Activated naive CD8-positive, alpha-beta T cell (primary cell): ENCODE data around the gene GPATCH1.
A peak's percentile ranks its signal among the peaks of the same experiment; 100 is the strongest.

Experiments
- H3K27ac Mint-ChIP-seq: one replicate; pipeline ENCODE4 v1.8.0; 2021; ENCODE audit warnings: mixed read lengths
- H3K27me3 Mint-ChIP-seq: one replicate; pipeline ENCODE4 v1.8.0; 2021; ENCODE audit warnings: mixed read lengths
- H3K36me3 Mint-ChIP-seq: one replicate; pipeline ENCODE4 v1.8.0; 2021; ENCODE audit warnings: mixed read lengths
- H3K4me1 Mint-ChIP-seq: one replicate; pipeline ENCODE4 v1.8.0; 2021; ENCODE audit warnings: low read depth, mixed read lengths
- H3K4me3 Mint-ChIP-seq: one replicate; pipeline ENCODE4 v1.8.0; 2021; ENCODE audit warnings: mild to moderate bottlenecking, mixed read lengths
- H3K9me3 Mint-ChIP-seq: one replicate; pipeline ENCODE4 v1.8.0; 2021; ENCODE audit warnings: low read depth, mixed read lengths

GPATCH1 gene

GRCh38 chr19:33054623-33055022, 26.4 kb upstream of the GPATCH1 start:
- Mint-ChIP-seq H3K27ac (no peak overlapping the region), H3K27me3 (peaks cover 3% of the 10 kb centered on the region), H3K4me3 (no peak overlapping the region), H3K4me1 (no peaks in the 10 kb centered on the region), H3K36me3 (no peaks in the 10 kb centered on the region), H3K9me3 (no peaks in the 10 kb centered on the region)

- no peak overlapping the region for H3K27ac Mint-ChIP-seq
- H3K4me3 Mint-ChIP-seq: no peak overlapping the region
- peaks cover 4% of the 10 kb centered on the region for H3K27me3 Mint-ChIP-seq
- H3K36me3 Mint-ChIP-seq: no peaks in the 10 kb centered on the region
- H3K4me1 Mint-ChIP-seq: no peaks in the 10 kb centered on the region
- no peaks in the 10 kb centered on the region for H3K9me3 Mint-ChIP-seq
Observed at GRCh38 chr19:33055718-33056117, 25.3 kb upstream of the GPATCH1 start.

DNA sequence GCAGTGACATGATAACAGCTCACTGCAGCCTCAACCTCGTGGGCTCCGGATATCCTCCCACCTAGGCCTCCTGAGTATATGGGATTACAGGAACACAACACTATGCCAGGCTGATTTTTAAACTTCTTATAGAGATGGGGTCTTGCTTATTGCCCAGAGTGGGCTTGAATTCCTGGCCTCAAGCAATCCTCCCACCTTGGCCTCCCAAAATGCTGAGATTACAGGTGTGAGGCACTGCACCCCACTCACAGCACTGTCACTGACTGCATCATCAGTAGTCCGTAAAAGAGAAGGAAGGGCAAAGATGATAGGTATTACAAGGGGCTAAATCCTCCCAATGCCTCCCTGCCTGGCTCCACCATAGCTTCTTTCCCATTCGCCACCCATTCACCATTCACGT, 20.4 kb upstream of the GPATCH1 start:
- Mint-ChIP-seq H3K9me3 (no peaks in the 10 kb centered on the region), H3K4me3 (no peak overlapping the region), H3K27ac (no peak overlapping the region), H3K4me1 (peaks cover 4% of the 10 kb centered on the region), H3K27me3 (peaks cover 6% of the 10 kb centered on the region), H3K36me3 (no peaks in the 10 kb centered on the region)

GRCh38 chr19:33062902-33063301, 18.1 kb upstream of the GPATCH1 start:
- H3K4me1 Mint-ChIP-seq: peaks cover 4% of the 10 kb centered on the region
- no peaks in the 10 kb centered on the region for H3K9me3 Mint-ChIP-seq
- peaks cover 6% of the 10 kb centered on the region for H3K27me3 Mint-ChIP-seq
- H3K4me3 Mint-ChIP-seq: peak overlapping the region; percentile 49
- H3K36me3 Mint-ChIP-seq: no peaks in the 10 kb centered on the region
- no peak overlapping the region for H3K27ac Mint-ChIP-seq

- H3K27ac Mint-ChIP-seq: no peak overlapping the region
- peaks cover 4% of the 10 kb centered on the region for H3K4me1 Mint-ChIP-seq
- no peaks in the 10 kb centered on the region for H3K36me3 Mint-ChIP-seq
- no peaks in the 10 kb centered on the region for H3K9me3 Mint-ChIP-seq
- peaks cover 6% of the 10 kb centered on the region for H3K27me3 Mint-ChIP-seq
- H3K4me3 Mint-ChIP-seq: peak overlapping the region; percentile 49
Observed at GRCh38 chr19:33063356-33063752, 17.6 kb upstream of the GPATCH1 start.

DNA sequence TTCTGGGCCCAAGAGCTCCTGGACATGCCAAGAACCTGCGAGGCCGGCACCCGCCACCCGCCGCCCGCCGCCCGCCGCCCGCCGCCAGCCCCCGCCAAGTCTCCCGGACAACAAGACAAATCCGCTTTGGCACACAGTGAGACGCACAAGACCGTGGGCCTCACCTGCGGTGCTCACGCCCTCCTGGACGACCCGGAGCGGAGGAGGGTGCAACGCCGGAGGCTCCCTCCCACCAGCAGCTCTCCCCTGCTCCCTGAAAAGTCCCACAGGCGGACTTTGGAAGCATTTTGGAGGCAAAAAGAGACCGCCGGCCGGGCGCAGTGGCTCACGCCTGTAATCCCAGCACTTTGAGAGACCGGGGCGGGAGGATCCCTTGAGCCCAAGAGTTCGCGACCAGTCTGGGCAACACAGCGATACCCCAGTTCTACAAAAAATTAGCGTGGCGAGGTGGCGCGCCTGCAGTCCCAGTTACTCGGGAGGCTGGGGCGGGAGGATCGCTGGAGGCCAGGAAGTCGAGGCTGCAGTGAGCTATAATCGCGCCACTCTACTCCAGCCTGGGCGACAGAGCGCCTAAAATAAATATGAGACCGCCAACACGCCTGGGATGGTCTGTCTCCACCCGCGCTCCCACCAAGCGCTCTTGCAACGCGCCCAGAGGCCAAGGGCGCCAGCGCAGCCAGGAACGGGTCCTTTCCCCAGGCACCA, 17.1 kb upstream of the GPATCH1 start:
- Mint-ChIP-seq H3K4me3 (peak overlapping the region; percentile 79), H3K9me3 (no peaks in the 10 kb centered on the region), H3K27me3 (peaks cover 6% of the 10 kb centered on the region), H3K27ac (no peak overlapping the region), H3K36me3 (no peaks in the 10 kb centered on the region), H3K4me1 (peaks cover 4% of the 10 kb centered on the region)

GRCh38 chr19:33064458-33064791, 16.6 kb upstream of the GPATCH1 start:
- Mint-ChIP-seq H3K27ac (no peak overlapping the region), H3K9me3 (no peaks in the 10 kb centered on the region), H3K4me3 (peak overlapping the region; percentile 79)

GRCh38 chr19:33064792-33065550, 16.0 kb upstream of the GPATCH1 start, which contains the start of gene RHPN2:
Gene RHPN2 (minus strand): TSS chr19:33064888. CDS start chr19:33064852, 36 bp downstream.
- no peaks in the 10 kb centered on the region for H3K9me3 Mint-ChIP-seq

More at GRCh38 chr19:33064458-33064791, 16.6 kb upstream of the GPATCH1 start:
- Mint-ChIP-seq H3K27me3 (peaks cover 5% of the 10 kb centered on the region), H3K36me3 (no peaks in the 10 kb centered on the region), H3K4me1 (peaks cover 4% of the 10 kb centered on the region)

DNA sequence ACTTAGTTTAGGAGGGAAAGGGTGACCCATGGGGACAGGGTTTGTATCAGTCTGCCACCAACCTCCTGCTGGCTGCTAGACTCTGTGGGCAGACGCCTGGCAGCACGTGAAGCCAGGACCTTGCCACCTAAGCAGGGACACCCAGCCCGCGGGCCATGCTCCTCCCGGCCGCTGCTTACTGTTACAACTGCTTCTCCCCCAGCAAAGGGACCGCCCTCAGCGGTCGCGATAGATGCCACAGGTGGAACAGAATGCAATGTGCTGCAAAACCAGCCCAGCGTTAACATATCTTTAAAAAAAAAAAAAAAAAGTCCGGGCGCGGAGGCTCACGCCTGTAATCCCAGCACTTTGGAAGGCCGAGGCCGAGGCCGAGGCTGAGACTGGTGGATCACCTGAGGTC, 14.4 kb upstream of the GPATCH1 start:
- Mint-ChIP-seq H3K36me3 (no peaks in the 10 kb centered on the region), H3K27ac (no peak overlapping the region), H3K27me3 (peaks cover 2% of the 10 kb centered on the region), H3K4me1 (peaks cover 4% of the 10 kb centered on the region), H3K4me3 (peak overlapping the region; percentile 51), H3K9me3 (no peaks in the 10 kb centered on the region)

More at GRCh38 chr19:33064792-33065550, 16.0 kb upstream of the GPATCH1 start, which contains the start of gene RHPN2:
- H3K27ac Mint-ChIP-seq: no peak within 1 kb of the TSS
- H3K4me3 Mint-ChIP-seq: peak within 1 kb of the TSS; percentile 79
- H3K4me1 Mint-ChIP-seq: peaks cover 4% of the 10 kb centered on the region
- peaks cover 2% of the 10 kb centered on the region for H3K27me3 Mint-ChIP-seq
- no peaks in the 10 kb centered on the region for H3K36me3 Mint-ChIP-seq

DNA sequence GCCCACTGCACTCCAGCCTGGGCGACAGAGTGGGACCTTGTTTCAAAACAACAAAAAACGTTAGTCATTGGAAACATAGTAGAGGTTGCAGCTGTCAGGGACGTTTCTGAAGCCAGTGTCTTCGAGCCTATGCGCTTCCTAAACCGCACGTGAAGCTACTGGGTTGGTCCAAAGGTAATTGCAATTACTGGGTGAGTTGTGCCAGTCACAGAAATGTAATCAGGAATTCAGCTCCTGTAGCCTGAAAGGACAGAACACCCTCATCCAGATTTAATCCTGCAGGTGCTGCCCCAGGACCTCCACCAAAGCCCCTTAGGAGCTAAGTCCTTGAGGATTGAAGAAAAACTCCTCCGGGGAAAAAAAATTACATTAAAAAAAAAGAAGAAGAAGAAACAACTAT, 13.9 kb upstream of the GPATCH1 start:
- no peak overlapping the region for H3K4me3 Mint-ChIP-seq
- H3K9me3 Mint-ChIP-seq: no peaks in the 10 kb centered on the region
- H3K36me3 Mint-ChIP-seq: no peaks in the 10 kb centered on the region
- peaks cover 4% of the 10 kb centered on the region for H3K4me1 Mint-ChIP-seq
- peaks cover 2% of the 10 kb centered on the region for H3K27me3 Mint-ChIP-seq
- no peak overlapping the region for H3K27ac Mint-ChIP-seq

DNA sequence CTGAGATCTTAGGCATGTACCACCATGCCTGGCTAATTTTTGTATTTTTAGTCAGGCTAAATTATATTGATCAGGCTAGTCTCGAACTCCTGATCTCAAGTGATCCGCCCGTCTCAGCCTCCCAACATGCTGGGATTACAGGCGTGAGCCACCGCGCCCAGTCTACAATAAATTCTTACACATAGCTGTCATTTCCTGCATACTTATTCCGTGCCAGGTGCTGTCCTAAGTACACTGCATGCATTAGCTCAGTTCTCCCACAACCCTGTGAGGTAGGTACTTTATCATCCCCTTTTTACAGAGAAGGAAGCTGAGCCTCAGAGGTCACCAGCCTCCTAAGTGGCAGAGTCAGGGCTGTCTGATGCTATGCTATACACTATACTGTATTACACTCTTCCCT, 9.1 kb upstream of the GPATCH1 start:
- Mint-ChIP-seq H3K27me3 (no peaks in the 10 kb centered on the region), H3K9me3 (no peaks in the 10 kb centered on the region), H3K27ac (no peak overlapping the region), H3K4me1 (no peaks in the 10 kb centered on the region), H3K4me3 (no peak overlapping the region), H3K36me3 (no peaks in the 10 kb centered on the region)

DNA sequence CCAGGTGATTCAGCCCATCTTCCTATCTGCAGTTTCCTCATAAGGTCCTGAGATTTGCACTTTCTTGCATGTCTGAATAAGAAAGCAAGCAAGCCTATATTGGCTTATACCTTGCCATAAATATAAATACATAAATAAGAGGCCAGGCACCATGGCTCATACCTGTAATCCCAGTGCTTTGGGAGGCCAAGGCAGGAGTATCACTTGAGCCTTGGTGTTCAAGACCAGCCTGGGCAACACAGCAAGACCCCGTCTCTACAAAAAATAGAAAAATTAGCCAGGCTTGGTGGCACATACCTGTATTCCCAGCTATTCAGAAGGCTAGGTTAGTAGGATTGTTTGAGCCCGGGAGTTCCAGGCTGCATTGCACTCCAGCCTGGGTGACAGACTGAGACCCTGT, 5.5 kb upstream of the GPATCH1 start:
- Mint-ChIP-seq H3K4me3 (no peak overlapping the region), H3K36me3 (no peaks in the 10 kb centered on the region), H3K27me3 (no peaks in the 10 kb centered on the region), H3K27ac (no peak overlapping the region), H3K9me3 (no peaks in the 10 kb centered on the region), H3K4me1 (no peaks in the 10 kb centered on the region)

DNA sequence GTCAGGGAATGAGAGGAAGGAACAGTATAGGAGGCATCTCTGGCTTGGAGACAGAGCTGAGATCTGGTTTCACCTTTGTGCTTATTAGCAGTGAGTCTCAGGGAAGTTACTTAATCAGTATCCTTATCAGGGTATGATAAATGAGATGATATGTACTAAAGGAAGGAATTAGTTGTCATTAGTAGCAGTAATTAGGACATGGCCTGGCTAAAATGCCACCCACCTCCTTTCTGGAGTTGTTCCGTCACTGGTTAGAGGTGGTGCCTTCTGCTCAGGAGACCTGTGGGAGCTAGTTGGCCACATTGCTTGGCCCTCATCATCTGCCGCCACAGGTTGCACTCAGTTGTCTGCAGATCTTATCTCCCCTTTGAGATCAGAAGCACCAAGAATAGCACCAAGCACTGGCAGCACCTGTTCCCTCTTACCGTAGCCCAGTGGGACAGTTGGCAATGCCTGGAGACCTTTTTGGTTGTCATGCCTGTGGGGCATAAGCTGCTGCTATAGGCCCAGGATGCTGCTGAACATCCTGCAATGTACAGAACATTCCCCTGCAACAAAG, 4.7 kb downstream of the GPATCH1 start:
- Mint-ChIP-seq H3K27me3 (no peaks in the 10 kb centered on the region), H3K27ac (no peak overlapping the region)

DNA sequence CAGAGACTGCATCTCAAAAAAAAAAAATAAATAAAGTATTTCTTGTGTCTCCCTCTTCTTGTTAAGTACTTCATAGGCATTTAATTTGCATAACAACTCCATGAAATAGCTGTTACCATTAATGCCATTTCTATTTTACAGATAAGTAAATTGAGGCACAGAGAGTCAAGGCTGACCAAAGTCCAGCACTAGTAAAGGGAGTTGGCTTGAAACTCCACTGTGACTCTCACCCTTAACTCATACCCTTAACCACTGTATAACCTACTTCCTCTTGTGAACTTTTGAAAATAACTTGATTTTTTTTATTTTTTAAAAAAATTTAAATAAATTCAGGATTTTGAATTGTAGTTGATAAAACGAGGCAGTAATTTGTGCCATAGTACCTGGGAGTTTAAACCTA, 6.0 kb downstream of the GPATCH1 start:
- Mint-ChIP-seq H3K4me3 (no peak overlapping the region), H3K27me3 (no peaks in the 10 kb centered on the region), H3K36me3 (peaks cover 9% of the 10 kb centered on the region), H3K4me1 (peaks cover 10% of the 10 kb centered on the region), H3K27ac (no peak overlapping the region), H3K9me3 (no peaks in the 10 kb centered on the region)

More for the DNA sequence above, 4.7 kb downstream of the GPATCH1 start:
- H3K4me1 Mint-ChIP-seq: peaks cover 21% of the 10 kb centered on the region
- peaks cover 7% of the 10 kb centered on the region for H3K36me3 Mint-ChIP-seq
- H3K9me3 Mint-ChIP-seq: no peaks in the 10 kb centered on the region
- H3K4me3 Mint-ChIP-seq: no peak overlapping the region

DNA sequence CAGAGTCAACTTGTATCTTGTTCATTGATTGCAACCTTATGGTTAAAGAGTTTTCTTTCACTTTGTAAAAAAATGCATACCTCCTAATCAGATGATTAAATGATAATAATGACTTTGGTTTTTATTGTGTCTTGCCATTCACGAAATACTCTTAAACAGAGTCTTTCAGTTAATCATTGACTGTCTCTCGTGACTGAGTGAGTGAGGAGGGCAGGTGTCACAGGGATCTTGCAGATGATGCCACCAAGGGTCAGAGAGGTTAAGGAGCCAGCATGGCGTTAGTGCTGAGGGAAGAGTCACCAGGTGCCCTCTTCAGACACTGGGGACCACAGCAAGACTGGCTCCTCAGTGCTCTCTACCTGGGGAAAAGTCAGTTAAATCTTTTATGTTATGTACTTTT, 8.0 kb downstream of the GPATCH1 start:
- H3K27me3 Mint-ChIP-seq: no peaks in the 10 kb centered on the region
- H3K36me3 Mint-ChIP-seq: peaks cover 11% of the 10 kb centered on the region
- H3K4me3 Mint-ChIP-seq: no peak overlapping the region
- H3K4me1 Mint-ChIP-seq: peaks cover 1% of the 10 kb centered on the region
- no peaks in the 10 kb centered on the region for H3K9me3 Mint-ChIP-seq
- no peak overlapping the region for H3K27ac Mint-ChIP-seq
